Measurements from ENCODE around the gene AFF3.

The AFF3 gene

GRCh38 chr2:99617811-99618210 lies 524.6 kb downstream of the AFF3 start:
- no peak for DNase-seq
- H3K36me3 ChIP-seq, result no peaks in the 10 kb centered on the region
- no peaks in the 10 kb centered on the region for H3K9me3 ChIP-seq
- no peaks in the 10 kb centered on the region for H3K27me3 ChIP-seq
- no peaks in the 10 kb centered on the region for H3K4me1 ChIP-seq
- no peak overlapping the region for H3K4me3 ChIP-seq (ENCODE audit: low read depth, low read length)
- no peak for TF ChIP-seq CTCF (IDR thresholded peaks at IDR 0.05; ENCODE audit: low read depth, low read length)

GRCh38 chr2:99615247-99615771 lies 527.1 kb downstream of the AFF3 start:
- DNase-seq, result no peak
- no peaks in the 10 kb centered on the region for H3K27me3 ChIP-seq
- peak; percentile 25 for TF ChIP-seq CTCF (IDR thresholded peaks at IDR 0.05; ENCODE audit: low read depth, low read length)

GRCh38 chr2:99613980-99614379 lies 528.4 kb downstream of the AFF3 start:
- Histone ChIP-seq H3K27me3 (no peaks in the 10 kb centered on the region), H3K9me3 (no peaks in the 10 kb centered on the region), H3K4me3 (ENCODE audit: low read depth, low read length) (no peak overlapping the region), H3K36me3 (no peaks in the 10 kb centered on the region), H3K4me1 (no peaks in the 10 kb centered on the region)
- DNase-seq, result no peak
- TF ChIP-seq CTCF (IDR thresholded peaks at IDR 0.05; ENCODE audit: low read depth, low read length), result no peak

More at GRCh38 chr2:99615247-99615771, 527.1 kb downstream of the AFF3 start:
- H3K36me3 ChIP-seq, result no peaks in the 10 kb centered on the region
- H3K9me3 ChIP-seq, result no peaks in the 10 kb centered on the region
- H3K4me1 ChIP-seq, result no peaks in the 10 kb centered on the region
- H3K4me3 ChIP-seq (ENCODE audit: low read depth, low read length), result no peak overlapping the region

GRCh38 chr2:99611786-99612185 lies 530.6 kb downstream of the AFF3 start:
- Histone ChIP-seq H3K4me3 (ENCODE audit: low read depth, low read length) (no peak overlapping the region), H3K4me1 (no peaks in the 10 kb centered on the region), H3K9me3 (no peaks in the 10 kb centered on the region), H3K36me3 (no peaks in the 10 kb centered on the region), H3K27me3 (no peaks in the 10 kb centered on the region)
- TF ChIP-seq CTCF (IDR thresholded peaks at IDR 0.05; ENCODE audit: low read depth, low read length), result no peak
- DNase-seq, result no peak

GRCh38 chr2:99611034-99611433 lies 531.4 kb downstream of the AFF3 start:
- H3K9me3 ChIP-seq, result no peaks in the 10 kb centered on the region
- DNase-seq, result no peak

More at GRCh38 chr2:99611034-99611433, 531.4 kb downstream of the AFF3 start:
- no peaks in the 10 kb centered on the region for H3K27me3 ChIP-seq
- no peaks in the 10 kb centered on the region for H3K36me3 ChIP-seq
- H3K4me3 ChIP-seq (ENCODE audit: low read depth, low read length), result no peak overlapping the region
- no peaks in the 10 kb centered on the region for H3K4me1 ChIP-seq
- no peak for TF ChIP-seq CTCF (IDR thresholded peaks at IDR 0.05; ENCODE audit: low read depth, low read length)
